Osteocyte (in vitro differentiated cells): ENCODE data around the gene RTKN2. TPM values are rescaled to one million over a fixed set of nuclear protein-coding genes. Genes with fewer than 3 reads are reported as not detected.

Experiments used
- DNase-seq: peaks from one replicate; pipeline ENCODE4 v3.0.0; 2021; ENCODE audit warnings: mixed read lengths; ENCODE audit not compliant: unreplicated experiment; ENCODE audit errors: extremely low spot score
- H3K27ac Mint-ChIP-seq: one replicate; pipeline ENCODE4 v1.8.0; 2021; ENCODE audit warnings: mild to moderate bottlenecking, mixed read lengths; ENCODE audit not compliant: unreplicated experiment
- H3K27me3 Mint-ChIP-seq: one replicate; pipeline ENCODE4 v1.8.0; 2021; ENCODE audit warnings: mixed read lengths; ENCODE audit not compliant: unreplicated experiment
- H3K36me3 Mint-ChIP-seq: one replicate; pipeline ENCODE4 v1.8.0; 2021; ENCODE audit warnings: mixed read lengths; ENCODE audit not compliant: unreplicated experiment
- H3K4me1 Mint-ChIP-seq: one replicate; pipeline ENCODE4 v1.8.0; 2021; ENCODE audit warnings: mixed read lengths; ENCODE audit not compliant: unreplicated experiment
- H3K4me3 Mint-ChIP-seq: one replicate; pipeline ENCODE4 v1.8.0; 2021; ENCODE audit warnings: mild to moderate bottlenecking, moderate library complexity, mixed read lengths; ENCODE audit not compliant: unreplicated experiment
- H3K9me3 Mint-ChIP-seq: one replicate; pipeline ENCODE4 v1.8.0; 2021; ENCODE audit warnings: mixed read lengths; ENCODE audit not compliant: unreplicated experiment
- CTCF ChIP-seq: fragments of 200-600 bp; sonication (generic); IDR thresholded peaks from 2 replicates; pipeline ENCODE4 v1.5.0; 2021; ENCODE audit warnings: antibody characterized with exemption, mild to moderate bottlenecking, moderate library complexity
- total RNA-seq: library from RNA; stranded (reverse); gene quantifications from 2 replicates; pipeline ENCODE4 v1.2.1, GENCODE V29; 2021

RTKN2 gene
- total RNA-seq, 1 donor from 2014 or later: 2.4 TPM

- H3K27me3 Mint-ChIP-seq: no peaks in the 10 kb centered on the region
- no peak overlapping the region for H3K4me3 Mint-ChIP-seq
- no peak for DNase-seq
- H3K36me3 Mint-ChIP-seq: peaks cover 3% of the 10 kb centered on the region
- no peaks in the 10 kb centered on the region for H3K4me1 Mint-ChIP-seq
- H3K9me3 Mint-ChIP-seq: peaks cover 33% of the 10 kb centered on the region
- no peak overlapping the region for H3K27ac Mint-ChIP-seq
- no peak for TF ChIP-seq CTCF
Measured at GRCh38 chr10:62175251-62175650, 93.4 kb downstream of the RTKN2 start.

- Mint-ChIP-seq H3K36me3 (peaks cover 3% of the 10 kb centered on the region), H3K9me3 (peaks cover 29% of the 10 kb centered on the region), H3K4me3 (no peak overlapping the region), H3K4me1 (no peaks in the 10 kb centered on the region), H3K27ac (no peak overlapping the region), H3K27me3 (no peaks in the 10 kb centered on the region)
- no peak for DNase-seq
- TF ChIP-seq CTCF: no peak
Measured at GRCh38 chr10:62172465-62172864, 96.2 kb downstream of the RTKN2 start.

GRCh38 chr10:62171791-62172190 is 96.9 kb downstream of the RTKN2 start:
- Mint-ChIP-seq H3K9me3 (peaks cover 23% of the 10 kb centered on the region), H3K4me1 (peaks cover 4% of the 10 kb centered on the region), H3K27ac (no peak overlapping the region), H3K4me3 (no peak overlapping the region), H3K27me3 (no peaks in the 10 kb centered on the region), H3K36me3 (peaks cover 3% of the 10 kb centered on the region)
- no peak for DNase-seq
- TF ChIP-seq CTCF: no peak

- H3K4me3 Mint-ChIP-seq: no peak overlapping the region
- no peak overlapping the region for H3K27ac Mint-ChIP-seq
- H3K9me3 Mint-ChIP-seq: peaks cover 17% of the 10 kb centered on the region
- DNase-seq: no peak
- peaks cover 13% of the 10 kb centered on the region for H3K4me1 Mint-ChIP-seq
- H3K36me3 Mint-ChIP-seq: peaks cover 3% of the 10 kb centered on the region
- TF ChIP-seq CTCF: no peak
- H3K27me3 Mint-ChIP-seq: no peaks in the 10 kb centered on the region
Measured at GRCh38 chr10:62170732-62171131, 97.9 kb downstream of the RTKN2 start.

GRCh38 chr10:62166331-62167131 is 102.1 kb downstream of the RTKN2 start:
- no peak for TF ChIP-seq CTCF
- H3K4me1 Mint-ChIP-seq: peaks cover 19% of the 10 kb centered on the region
- H3K27me3 Mint-ChIP-seq: no peaks in the 10 kb centered on the region
- DNase-seq: no peak
- H3K36me3 Mint-ChIP-seq: no peaks in the 10 kb centered on the region
- peak overlapping the region; percentile 38 for H3K27ac Mint-ChIP-seq
- H3K4me3 Mint-ChIP-seq: no peak overlapping the region
- H3K9me3 Mint-ChIP-seq: peaks cover 3% of the 10 kb centered on the region
